Fibroblast of lung (primary cell): ENCODE results near the gene IBA57. TPM values are rescaled to one million over a fixed set of nuclear protein-coding genes. Genes with fewer than 3 reads are reported as not detected.

Experiments
- DNase-seq, 2 donors: peaks; one replicate each; pipeline versions ENCODE4 v3.0.0 to v3.0.0-alpha.2; 2010; ENCODE audit warnings: low read depth in 2 of 2
- H2AFZ ChIP-seq: 2 replicates; pipeline ENCODE4 v1.5.1; 2012; ENCODE audit warnings: low read length, control low read depth, inconsistent platforms
- H3K27ac ChIP-seq: 2 replicates; pipeline ENCODE4 v1.5.1; 2011; ENCODE audit warnings: low read length, control low read depth; ENCODE audit not compliant: insufficient read depth
- H3K27me3 ChIP-seq: 2 replicates; pipeline ENCODE4 v1.5.1; 2011; ENCODE audit warnings: mild to moderate bottlenecking, low read length; ENCODE audit not compliant: control insufficient read depth, insufficient read depth
- H3K36me3 ChIP-seq: 2 replicates; pipeline ENCODE4 v1.5.1; 2011; ENCODE audit warnings: low read length; ENCODE audit not compliant: control insufficient read depth, insufficient read depth
- H3K4me1 ChIP-seq: 2 replicates; pipeline ENCODE4 v1.5.1; 2011; ENCODE audit warnings: low read length; ENCODE audit not compliant: control insufficient read depth, insufficient read depth; ENCODE audit errors: extremely low read depth
- H3K4me2 ChIP-seq: 2 replicates; pipeline ENCODE4 v1.5.1; 2011; ENCODE audit warnings: low read length, control low read depth; ENCODE audit not compliant: insufficient read depth; ENCODE audit errors: extremely low read depth
- H3K4me3 ChIP-seq, 4 experiments: fragments of 200-600 bp in 1 of 4; sonication (generic) in 1 of 4; replicated peaks in 1 of 4; 2 replicates each; pipeline ENCODE4 v1.5.1; 2011 to 2016; ENCODE audit warnings: low read length in 4 of 4, low read depth in 3 of 4, mild to moderate bottlenecking in 3 of 4, control low read depth in 2 of 4, inconsistent platforms in 1 of 4, mixed read lengths in 1 of 4; ENCODE audit not compliant: insufficient read depth in 1 of 4; ENCODE audit errors: control extremely low read depth in 1 of 4
- H3K79me2 ChIP-seq: 2 replicates; pipeline ENCODE4 v1.5.1; 2012; ENCODE audit warnings: mild to moderate bottlenecking, low read length, inconsistent platforms; ENCODE audit not compliant: control insufficient read depth, insufficient read depth
- H3K9ac ChIP-seq: 2 replicates; pipeline ENCODE4 v1.5.1; 2011; ENCODE audit warnings: mild to moderate bottlenecking, low read length, control low read depth; ENCODE audit not compliant: insufficient read depth
- H3K9me3 ChIP-seq: 2 replicates; pipeline ENCODE4 v1.5.1; 2012; ENCODE audit warnings: low read depth, low read length; ENCODE audit not compliant: control insufficient read depth, insufficient read depth
- H4K20me1 ChIP-seq: 2 replicates; pipeline ENCODE4 v1.5.1; 2011; ENCODE audit warnings: low read length; ENCODE audit not compliant: control insufficient read depth, insufficient read depth; ENCODE audit errors: extremely low read depth
- EZH2 ChIP-seq: IDR thresholded peaks from 2 replicates; pipeline ENCODE4 v1.5.1; 2012; ENCODE audit warnings: low read length, control low read depth, mild to moderate bottlenecking; ENCODE audit errors: missing control alignments
- polyA minus RNA-seq: library from RNA; depleted of rRNA, polyadenylated mRNA; stranded (reverse); fragments of >200 nt; gene quantifications from 2 replicates; pipeline ENCODE4 v1.2.3, GENCODE V29; 2011; ENCODE audit warnings: low replicate concordance
- polyA plus RNA-seq, 2 donors: library from polyadenylated mRNA; depleted of rRNA in 1 of 2; stranded (reverse) in 1 of 2; unstranded in 1 of 2; fragments of >200 nt; gene quantifications; 2 replicates each; pipeline ENCODE4 v1.2.1, GENCODE V29; 2011 to 2012; ENCODE audit warnings: missing spikeins in 1 of 2
- total RNA-seq: library from RNA; depleted of rRNA; stranded (reverse); fragments of >200 nt; gene quantifications from 2 replicates; pipeline ENCODE4 v1.2.1, GENCODE V29; 2014
- TF ChIP-seq, protein P1 (sequence below), 2 donors: IDR thresholded peaks in 1 of 2; conservative IDR thresholded peaks in 1 of 2; 1 replicate in 1 of 2; 2 replicates in 1 of 2; pipeline ENCODE4 v1.5.1; 2011 to 2012; ENCODE audit warnings: low read length in 2 of 2, control low read depth in 1 of 2, inconsistent platforms in 1 of 2, low read depth in 1 of 2, mild to moderate bottlenecking in 1 of 2

IBA57 gene
- total RNA-seq, result 3.6 and 3.8 TPM in 2 replicates
- polyA plus RNA-seq, result 1.3 and 1.4 TPM in 2 replicates
- 2.3 and 3.6 TPM in 2 replicates for polyA plus RNA-seq (2012)
- 1.9 and 3.3 TPM in 2 replicates for polyA minus RNA-seq

DNA sequence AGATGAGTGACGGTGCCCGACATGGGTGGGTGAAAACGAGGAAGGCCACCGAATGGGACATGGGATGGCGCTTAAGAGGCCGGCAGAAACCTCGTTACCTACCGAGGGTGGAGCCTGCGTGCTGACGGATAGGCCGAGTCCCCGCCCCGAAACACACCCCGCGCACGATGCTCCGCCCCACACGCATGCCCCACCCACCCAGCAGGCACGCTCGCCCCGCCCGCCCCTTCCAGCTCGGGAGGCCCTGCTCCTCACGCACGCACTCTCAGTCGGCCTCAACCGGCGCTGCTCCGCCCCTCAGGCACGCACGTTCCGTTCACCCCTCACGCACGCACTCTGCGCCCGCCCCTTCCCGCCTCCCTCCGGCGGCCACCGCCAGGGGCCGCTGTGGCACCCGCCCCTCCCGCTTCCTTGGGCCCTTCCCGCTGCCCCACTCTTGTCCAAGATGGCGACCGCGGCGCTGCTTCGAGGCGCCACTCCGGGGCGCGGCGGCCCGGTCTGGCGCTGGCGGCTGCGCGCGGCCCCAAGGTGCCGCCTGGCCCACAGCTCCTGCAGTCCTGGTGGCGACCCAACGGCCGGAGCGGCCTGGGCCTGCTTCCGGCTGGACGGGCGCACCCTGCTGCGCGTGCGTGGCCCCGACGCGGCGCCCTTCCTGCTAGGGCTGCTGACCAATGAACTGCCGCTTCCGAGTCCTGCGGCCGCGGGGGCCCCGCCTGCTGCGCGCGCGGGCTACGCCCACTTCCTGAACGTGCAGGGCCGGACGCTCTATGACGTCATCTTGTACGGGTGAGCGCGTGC lies at the start of gene IBA57:
Gene IBA57, plus strand, starts transcription at position 433 of the 798 bp plus-strand sequence. Its CDS starts 13 bp downstream, at position 446.
- Histone ChIP-seq H3K4me3 (peak within 1 kb of the TSS; percentile 58 to 80 (median 66)), H3K27me3 (no peaks in the 10 kb centered on the region), H3K27ac (peak within 1 kb of the TSS; percentile 97), H3K9ac (peak within 1 kb of the TSS; percentile 100), H3K79me2 (no peaks in the 10 kb centered on the region), H2AFZ (peak within 1 kb of the TSS; percentile 72), H3K36me3 (no peaks in the 10 kb centered on the region), H3K4me2 (peak within 1 kb of the TSS; percentile 96), H3K4me1 (peaks cover 3% of the 10 kb centered on the region), H3K9me3 (no peaks in the 10 kb centered on the region), H4K20me1 (no peaks in the 10 kb centered on the region)
- no peak for TF ChIP-seq EZH2
- TF ChIP-seq, protein P1, sequence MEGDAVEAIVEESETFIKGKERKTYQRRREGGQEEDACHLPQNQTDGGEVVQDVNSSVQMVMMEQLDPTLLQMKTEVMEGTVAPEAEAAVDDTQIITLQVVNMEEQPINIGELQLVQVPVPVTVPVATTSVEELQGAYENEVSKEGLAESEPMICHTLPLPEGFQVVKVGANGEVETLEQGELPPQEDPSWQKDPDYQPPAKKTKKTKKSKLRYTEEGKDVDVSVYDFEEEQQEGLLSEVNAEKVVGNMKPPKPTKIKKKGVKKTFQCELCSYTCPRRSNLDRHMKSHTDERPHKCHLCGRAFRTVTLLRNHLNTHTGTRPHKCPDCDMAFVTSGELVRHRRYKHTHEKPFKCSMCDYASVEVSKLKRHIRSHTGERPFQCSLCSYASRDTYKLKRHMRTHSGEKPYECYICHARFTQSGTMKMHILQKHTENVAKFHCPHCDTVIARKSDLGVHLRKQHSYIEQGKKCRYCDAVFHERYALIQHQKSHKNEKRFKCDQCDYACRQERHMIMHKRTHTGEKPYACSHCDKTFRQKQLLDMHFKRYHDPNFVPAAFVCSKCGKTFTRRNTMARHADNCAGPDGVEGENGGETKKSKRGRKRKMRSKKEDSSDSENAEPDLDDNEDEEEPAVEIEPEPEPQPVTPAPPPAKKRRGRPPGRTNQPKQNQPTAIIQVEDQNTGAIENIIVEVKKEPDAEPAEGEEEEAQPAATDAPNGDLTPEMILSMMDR (conservative IDR thresholded peaks at IDR 0.05 in 1 of 2, IDR thresholded peaks at IDR 0.05 in 1 of 2; ENCODE audit: low read depth in 1 of 2, low read length in 2 of 2), result peak; percentile 63 to 74
- DNase-seq, result peak; percentile 98 to 99

DNA sequence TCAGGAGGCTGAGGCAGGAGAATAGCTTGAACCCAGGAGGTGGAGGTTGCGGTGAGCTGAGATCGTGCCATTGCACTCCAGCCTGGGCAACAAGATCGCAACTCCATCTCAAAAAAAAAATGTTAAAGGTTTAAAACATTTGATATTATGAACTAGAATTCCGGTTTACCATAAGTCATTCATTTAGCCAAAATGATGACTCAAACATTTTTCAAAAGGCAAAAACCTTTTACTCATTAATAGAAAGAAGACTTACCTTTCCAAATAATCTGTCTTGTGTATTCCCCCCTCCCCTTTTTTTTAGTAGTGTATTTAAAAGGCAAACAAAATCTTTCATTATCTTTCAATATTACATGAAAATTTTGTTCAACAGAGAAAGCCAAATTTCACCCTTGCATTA lies 48.3 kb upstream of the IBA57 start:
- Histone ChIP-seq H3K9me3 (no peaks in the 10 kb centered on the region), H3K4me1 (no peaks in the 10 kb centered on the region), H2AFZ (no peak overlapping the region), H3K27me3 (no peaks in the 10 kb centered on the region), H3K4me2 (no peak overlapping the region), H3K79me2 (no peaks in the 10 kb centered on the region), H4K20me1 (no peaks in the 10 kb centered on the region), H3K36me3 (no peaks in the 10 kb centered on the region), H3K9ac (no peak overlapping the region), H3K4me3 (no peak overlapping the region), H3K27ac (no peak overlapping the region)
- no peak for TF ChIP-seq EZH2
- TF ChIP-seq, protein P1 (conservative IDR thresholded peaks at IDR 0.05 in 1 of 2, IDR thresholded peaks at IDR 0.05 in 1 of 2; ENCODE audit: low read depth in 1 of 2, low read length in 2 of 2), result no peak
- DNase-seq, result no peak

DNA sequence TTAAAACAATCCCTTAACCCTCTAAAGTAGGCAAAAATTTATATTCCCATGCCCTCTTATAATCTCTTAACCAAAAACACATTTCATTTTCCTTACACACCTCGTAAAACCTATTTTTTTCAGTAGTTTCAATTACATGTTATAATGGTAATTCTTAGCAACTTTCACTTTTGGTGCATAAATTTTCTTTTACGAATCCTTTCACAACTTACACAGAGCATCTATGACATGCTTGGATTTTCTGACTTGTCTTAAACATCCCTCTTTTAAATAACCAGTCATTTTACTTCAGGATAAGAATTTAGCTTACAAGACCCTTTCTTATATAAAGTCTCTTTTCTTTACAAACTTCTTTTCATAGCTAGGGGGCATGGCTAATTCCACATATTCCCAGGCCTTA lies 47.6 kb upstream of the IBA57 start:
- H4K20me1 ChIP-seq, result no peaks in the 10 kb centered on the region
- no peak for DNase-seq
- H3K79me2 ChIP-seq, result no peaks in the 10 kb centered on the region
- TF ChIP-seq, protein P1 (conservative IDR thresholded peaks at IDR 0.05 in 1 of 2, IDR thresholded peaks at IDR 0.05 in 1 of 2; ENCODE audit: low read depth in 1 of 2, low read length in 2 of 2), result no peak
- no peak for TF ChIP-seq EZH2
- no peak overlapping the region for H3K4me3 ChIP-seq
- H3K4me1 ChIP-seq, result no peaks in the 10 kb centered on the region
- H2AFZ ChIP-seq, result no peak overlapping the region
- H3K27ac ChIP-seq, result no peak overlapping the region
- no peak overlapping the region for H3K9ac ChIP-seq
- H3K27me3 ChIP-seq, result no peaks in the 10 kb centered on the region
- no peaks in the 10 kb centered on the region for H3K9me3 ChIP-seq
- H3K4me2 ChIP-seq, result no peak overlapping the region
- no peaks in the 10 kb centered on the region for H3K36me3 ChIP-seq
